ENCODE measurements around the gene C1QTNF6.

GRCh38 chr22:37229012-37229804, 41.2 kb upstream of the C1QTNF6 start:
- TF ChIP-seq ZFP30 (CRISPR knock-in tag; IDR thresholded peaks at IDR 0.05) (no peak), PATZ1 (CRISPR knock-in tag; IDR thresholded peaks at IDR 0.05; ENCODE audit: borderline replicate concordance) (no peak), TCF4 (CRISPR knock-in tag; IDR thresholded peaks at IDR 0.05; ENCODE audit: borderline replicate concordance) (no peak), CREB5 (CRISPR knock-in tag; IDR thresholded peaks at IDR 0.05; ENCODE audit: low read depth) (no peak)
